PC-3 (cell line): ENCODE results near the gene CSF2. TPM values are rescaled to one million over a fixed set of nuclear protein-coding genes. Genes with fewer than 3 reads are reported as not detected.

ENCODE experiments used
- ATAC-seq: fragments of 200-7000 bp; cut with Tn5 transposase; 2 replicates; pipeline ENCODE4 v1.9.1; 2020; ENCODE audit warnings: mild to moderate bottlenecking, moderate library complexity
- BruUV-seq: library from RNA; stranded (reverse); fragments of 400-500 nt; replicated peaks from 2 replicates; lab custom pipeline; 2021; lab: Mats Ljungman, UMichigan
- CTCF ChIA-PET: fragments of 300-600 bp; sonication (Branson Sonifier 250); formaldehyde crosslinking; loops from one replicate; lab custom pipeline; 2022; ENCODE audit warnings: antibody characterized with exemption; lab: Charles Lee
- POLR2A ChIA-PET: fragments of 300-600 bp; sonication (Branson Sonifier 250); formaldehyde crosslinking; loops from one replicate; lab custom pipeline; 2022; ENCODE audit warnings: antibody characterized with exemption; ENCODE audit not compliant: unreplicated experiment; lab: Charles Lee
- DNase-seq: peaks from one replicate; pipeline ENCODE4 v3.0.0-alpha.2; 2015
- H2AFZ ChIP-seq: fragments of 300-600 bp; sonication (generic); 2 replicates; pipeline ENCODE4 v1.6.0; 2016; ENCODE audit warnings: antibody characterized with exemption, low read length
- H3F3A ChIP-seq: fragments of 300-600 bp; sonication (generic); one replicate; pipeline ENCODE4 v1.6.0; 2017; ENCODE audit warnings: antibody characterized with exemption, low read length, control low read depth, mild to moderate bottlenecking; ENCODE audit not compliant: unreplicated experiment
- H3K27ac ChIP-seq: fragments of 300-600 bp; sonication (generic); 2 replicates; pipeline ENCODE4 v1.5.1; 2016; ENCODE audit warnings: mild to moderate bottlenecking, low read length
- H3K27me3 ChIP-seq: fragments of 300-600 bp; sonication (generic); 2 replicates; pipeline ENCODE4 v1.6.1; 2016; ENCODE audit warnings: low read length, mixed read lengths
- H3K36me3 ChIP-seq: fragments of 300-600 bp; sonication (generic); 2 replicates; pipeline ENCODE4 v1.6.1; 2016; ENCODE audit warnings: low read depth, mixed run types, low read length, mixed read lengths
- H3K4me1 ChIP-seq: fragments of 300-600 bp; sonication (generic); 2 replicates; pipeline ENCODE4 v1.5.1; 2016; ENCODE audit warnings: low read length; ENCODE audit not compliant: insufficient read depth
- H3K4me2 ChIP-seq: fragments of 300-600 bp; sonication (generic); 2 replicates; pipeline ENCODE4 v1.6.0; 2016; ENCODE audit warnings: low read length
- H3K4me3 ChIP-seq: fragments of 300-600 bp; sonication (generic); 2 replicates; pipeline ENCODE4 v1.5.1; 2016; ENCODE audit warnings: mild to moderate bottlenecking, low read length, mixed read lengths
- H3K79me2 ChIP-seq: fragments of 300-600 bp; sonication (generic); 2 replicates; pipeline ENCODE4 v1.6.1; 2017; ENCODE audit warnings: low read length, mixed read lengths
- H3K9ac ChIP-seq: fragments of 300-600 bp; sonication (generic); 2 replicates; pipeline ENCODE4 v1.6.0; 2016; ENCODE audit warnings: mild to moderate bottlenecking, low read length
- H3K9me2 ChIP-seq: fragments of 300-600 bp; sonication (generic); replicated peaks from 2 replicates; pipeline ENCODE4 v1.6.1; 2016; ENCODE audit warnings: mixed run types, low read length, mixed read lengths
- H3K9me3 ChIP-seq: fragments of 300-600 bp; sonication (generic); 2 replicates; pipeline ENCODE4 v1.6.1; 2016; ENCODE audit warnings: low read length, mixed read lengths
- H4K20me1 ChIP-seq: fragments of 300-600 bp; sonication (generic); 2 replicates; pipeline ENCODE4 v1.6.1; 2016; ENCODE audit warnings: low read length, mixed read lengths
- EZH2 ChIP-seq: fragments of 300-600 bp; sonication (generic); IDR thresholded peaks from one replicate; pipeline ENCODE4 v1.6.1; 2017; ENCODE audit warnings: antibody characterized with exemption, mild to moderate bottlenecking, low read length; ENCODE audit not compliant: unreplicated experiment
- EZH2phosphoT487 ChIP-seq: fragments of 300-600 bp; sonication (generic); IDR thresholded peaks from 2 replicates; pipeline ENCODE4 v1.6.1; 2018; ENCODE audit warnings: mild to moderate bottlenecking, antibody characterized with exemption, low read length, borderline replicate concordance
- intact Hi-C: fragments of 100-400 bp; cut with micrococcal nuclease; formaldehyde crosslinking; loops from 2 replicates; pipeline ENCODE4 v1.9.0; 2023
- total RNA-seq: library from RNA; depleted of rRNA; stranded (reverse); fragments of >200 nt; gene quantifications from 2 replicates; pipeline ENCODE4 v1.2.3, GENCODE V29; 2014
- TF ChIP-seq, protein P1 (sequence below): fragments of 300-600 bp; sonication (generic); conservative IDR thresholded peaks from 2 replicates; pipeline ENCODE4 v1.5.1; 2017; ENCODE audit warnings: antibody characterized with exemption, low read depth, mild to moderate bottlenecking, low read length

The CSF2 gene
- total RNA-seq, 1 experiment from 2014 or later, result 93.6 TPM

- H2AFZ ChIP-seq, result no peak overlapping the region
- peak overlapping the region; percentile 36 for H3K4me2 ChIP-seq
- no TSS peak for BruUV-seq
- intact Hi-C loops, result no loop called here
- H3K36me3 ChIP-seq, result no peaks in the 10 kb centered on the region
- no peak for TF ChIP-seq EZH2phosphoT487
- TF ChIP-seq, protein P1, sequence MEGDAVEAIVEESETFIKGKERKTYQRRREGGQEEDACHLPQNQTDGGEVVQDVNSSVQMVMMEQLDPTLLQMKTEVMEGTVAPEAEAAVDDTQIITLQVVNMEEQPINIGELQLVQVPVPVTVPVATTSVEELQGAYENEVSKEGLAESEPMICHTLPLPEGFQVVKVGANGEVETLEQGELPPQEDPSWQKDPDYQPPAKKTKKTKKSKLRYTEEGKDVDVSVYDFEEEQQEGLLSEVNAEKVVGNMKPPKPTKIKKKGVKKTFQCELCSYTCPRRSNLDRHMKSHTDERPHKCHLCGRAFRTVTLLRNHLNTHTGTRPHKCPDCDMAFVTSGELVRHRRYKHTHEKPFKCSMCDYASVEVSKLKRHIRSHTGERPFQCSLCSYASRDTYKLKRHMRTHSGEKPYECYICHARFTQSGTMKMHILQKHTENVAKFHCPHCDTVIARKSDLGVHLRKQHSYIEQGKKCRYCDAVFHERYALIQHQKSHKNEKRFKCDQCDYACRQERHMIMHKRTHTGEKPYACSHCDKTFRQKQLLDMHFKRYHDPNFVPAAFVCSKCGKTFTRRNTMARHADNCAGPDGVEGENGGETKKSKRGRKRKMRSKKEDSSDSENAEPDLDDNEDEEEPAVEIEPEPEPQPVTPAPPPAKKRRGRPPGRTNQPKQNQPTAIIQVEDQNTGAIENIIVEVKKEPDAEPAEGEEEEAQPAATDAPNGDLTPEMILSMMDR, result no peak
- TF ChIP-seq EZH2, result no peak
- H3K27ac ChIP-seq, result peak overlapping the region; percentile 93
- peak overlapping the region; percentile 69 for H3K9ac ChIP-seq
- no peaks in the 10 kb centered on the region for H3F3A ChIP-seq
- no peaks in the 10 kb centered on the region for H3K9me2 ChIP-seq
- DNase-seq (no peak), ATAC-seq (no peak)
- POLR2A ChIA-PET, result interaction anchor here (1.2 kb wide), 1 partner anchor 9 kb away, joined by 5 read pairs; no protein-coding TSS in a partner anchor
- H3K79me2 ChIP-seq, result no peaks in the 10 kb centered on the region
- no peaks in the 10 kb centered on the region for H4K20me1 ChIP-seq
- no peaks in the 10 kb centered on the region for H3K27me3 ChIP-seq
- no peaks in the 10 kb centered on the region for H3K9me3 ChIP-seq
- H3K4me1 ChIP-seq, result peaks cover 40% of the 10 kb centered on the region
- CTCF ChIA-PET, result interaction anchor here (0.6 kb wide), 1 partner anchor 627 kb away, joined by 3 read pairs; no protein-coding TSS in a partner anchor
- H3K4me3 ChIP-seq, result no peak overlapping the region
Observed at GRCh38 chr5:132095424-132095972, 21.9 kb downstream of the CSF2 start.

DNA sequence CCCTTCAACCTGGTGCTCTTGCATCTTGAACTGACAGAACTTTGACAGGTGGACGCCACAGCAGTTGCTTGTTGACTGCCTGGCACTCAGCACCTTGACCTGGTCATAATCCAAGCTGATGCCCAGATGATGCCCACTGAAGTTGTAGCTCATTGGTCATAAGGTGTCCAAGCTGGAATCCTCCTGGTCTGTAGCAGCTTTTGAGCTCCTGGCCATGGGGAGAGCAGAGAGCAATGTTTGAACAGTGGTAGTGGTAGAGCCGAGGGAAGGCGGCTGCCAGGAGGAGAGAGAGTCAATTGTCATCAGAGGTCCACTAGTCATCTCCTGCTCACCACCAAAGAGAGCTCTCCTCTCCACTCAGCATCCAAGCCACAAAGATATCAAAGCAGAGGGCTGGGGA, 23.3 kb downstream of the CSF2 start:
- ChIA-PET POLR2A (no interaction called here), CTCF (no interaction called here)
- no peak overlapping the region for H3K9ac ChIP-seq
- BruUV-seq, result no TSS peak
- intact Hi-C loops, result no loop called here
- H2AFZ ChIP-seq, result no peak overlapping the region
- H3K9me2 ChIP-seq, result no peaks in the 10 kb centered on the region
- H3K27ac ChIP-seq, result no peak overlapping the region
- H3F3A ChIP-seq, result no peaks in the 10 kb centered on the region
- no peaks in the 10 kb centered on the region for H4K20me1 ChIP-seq
- TF ChIP-seq EZH2phosphoT487 (no peak), EZH2 (no peak)
- TF ChIP-seq, protein P1, result no peak
- no peak overlapping the region for H3K4me3 ChIP-seq
- ATAC-seq, result no peak
- no peak for DNase-seq
- no peaks in the 10 kb centered on the region for H3K27me3 ChIP-seq
- no peaks in the 10 kb centered on the region for H3K36me3 ChIP-seq
- no peaks in the 10 kb centered on the region for H3K79me2 ChIP-seq
- no peak overlapping the region for H3K4me2 ChIP-seq
- H3K9me3 ChIP-seq, result no peaks in the 10 kb centered on the region
- H3K4me1 ChIP-seq, result peaks cover 43% of the 10 kb centered on the region

DNA sequence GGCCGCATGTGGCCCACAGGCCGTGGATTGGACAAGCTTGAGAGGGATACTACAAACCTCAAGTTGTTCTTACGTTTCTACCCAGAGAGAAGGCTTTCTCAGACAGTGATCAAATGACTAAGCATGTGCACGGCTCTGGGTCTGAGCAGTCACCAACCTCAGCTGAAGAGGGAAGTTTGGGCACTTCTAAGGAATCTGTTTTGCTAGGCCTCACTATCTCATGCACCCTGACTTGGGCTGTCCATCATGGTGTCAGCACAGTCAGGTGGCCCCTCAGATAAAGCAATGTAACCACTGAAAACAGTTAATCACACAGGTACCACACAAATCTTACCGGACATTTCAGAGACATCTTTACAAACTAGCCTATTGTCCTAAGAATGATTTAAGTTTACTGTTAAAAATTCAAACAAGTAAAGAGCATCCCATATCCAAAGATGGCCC, 24.6 kb downstream of the CSF2 start:
- H3K27me3 ChIP-seq, result no peaks in the 10 kb centered on the region
- no peaks in the 10 kb centered on the region for H3K9me3 ChIP-seq
- no peaks in the 10 kb centered on the region for H4K20me1 ChIP-seq
- ATAC-seq (no peak), DNase-seq (no peak)
- peaks cover 55% of the 10 kb centered on the region for H3K4me1 ChIP-seq
- intact Hi-C loops, result no loop called here
- H3K4me2 ChIP-seq, result no peak overlapping the region
- no peak overlapping the region for H2AFZ ChIP-seq
- no peaks in the 10 kb centered on the region for H3K36me3 ChIP-seq
- H3K4me3 ChIP-seq, result no peak overlapping the region
- no peaks in the 10 kb centered on the region for H3K79me2 ChIP-seq
- no TSS peak for BruUV-seq
- peaks cover 3% of the 10 kb centered on the region for H3F3A ChIP-seq
- H3K9ac ChIP-seq, result no peak overlapping the region
- POLR2A ChIA-PET, result no interaction called here
- peak overlapping the region; percentile 29 for H3K27ac ChIP-seq
- CTCF ChIA-PET, result interaction anchor here (0.6 kb wide), 1 partner anchor 36 kb away, joined by 3 read pairs; no protein-coding TSS in a partner anchor
- TF ChIP-seq, protein P1, result no peak
- no peak for TF ChIP-seq EZH2
- TF ChIP-seq EZH2phosphoT487, result no peak
- no peaks in the 10 kb centered on the region for H3K9me2 ChIP-seq
